Activated CD8-positive, alpha-beta memory T cell treated with anti-CD3 and anti-CD28 coated beads, Interleukin-2, amount 50 U/mL, for 1 hour (primary cell): ENCODE measurements around the gene TMEM225B.
"Not testable (repeated sequence)": the region's sequence is repeated elsewhere in the genome, so short reads cannot be mapped to it uniquely, and the experiment has no call there.

Experiments
- DNase-seq: peaks from one replicate; pipeline ENCODE4 v3.0.0-alpha.2; 2020; ENCODE audit errors: extremely low read depth

The TMEM225B gene

DNA sequence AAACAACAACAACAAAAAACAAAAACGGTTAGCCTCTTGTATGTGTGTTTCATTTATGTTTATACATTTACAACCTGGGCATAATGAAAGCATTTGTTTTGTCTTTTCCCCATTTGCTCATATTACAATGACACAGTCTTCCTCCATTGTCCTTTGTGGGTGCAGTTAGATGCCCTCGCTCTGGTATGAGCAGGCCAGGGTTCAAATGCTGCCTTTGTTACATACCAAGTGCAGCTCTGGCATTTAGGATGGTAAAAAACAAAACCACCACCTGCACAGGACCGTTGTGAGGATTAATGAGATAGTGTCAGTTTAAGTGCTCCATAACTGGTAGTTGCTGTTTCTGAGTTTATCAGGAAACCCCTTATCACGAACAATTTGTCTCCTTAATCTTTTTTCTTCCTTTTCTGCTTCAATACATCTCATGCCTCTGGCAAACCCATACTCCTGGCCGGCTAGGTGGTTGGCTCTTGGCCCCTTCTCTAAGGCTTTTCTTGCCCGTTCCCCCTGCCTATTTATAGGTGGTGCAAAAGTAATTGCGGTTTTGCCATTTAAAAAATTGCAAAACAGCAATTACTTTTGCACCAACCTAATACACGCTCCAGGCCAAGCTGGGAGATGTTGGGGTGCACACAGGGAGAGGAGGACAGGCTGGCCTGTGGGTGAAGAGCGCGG lies 18.6 kb upstream of the TMEM225B start:
- no peak for DNase-seq

DNA sequence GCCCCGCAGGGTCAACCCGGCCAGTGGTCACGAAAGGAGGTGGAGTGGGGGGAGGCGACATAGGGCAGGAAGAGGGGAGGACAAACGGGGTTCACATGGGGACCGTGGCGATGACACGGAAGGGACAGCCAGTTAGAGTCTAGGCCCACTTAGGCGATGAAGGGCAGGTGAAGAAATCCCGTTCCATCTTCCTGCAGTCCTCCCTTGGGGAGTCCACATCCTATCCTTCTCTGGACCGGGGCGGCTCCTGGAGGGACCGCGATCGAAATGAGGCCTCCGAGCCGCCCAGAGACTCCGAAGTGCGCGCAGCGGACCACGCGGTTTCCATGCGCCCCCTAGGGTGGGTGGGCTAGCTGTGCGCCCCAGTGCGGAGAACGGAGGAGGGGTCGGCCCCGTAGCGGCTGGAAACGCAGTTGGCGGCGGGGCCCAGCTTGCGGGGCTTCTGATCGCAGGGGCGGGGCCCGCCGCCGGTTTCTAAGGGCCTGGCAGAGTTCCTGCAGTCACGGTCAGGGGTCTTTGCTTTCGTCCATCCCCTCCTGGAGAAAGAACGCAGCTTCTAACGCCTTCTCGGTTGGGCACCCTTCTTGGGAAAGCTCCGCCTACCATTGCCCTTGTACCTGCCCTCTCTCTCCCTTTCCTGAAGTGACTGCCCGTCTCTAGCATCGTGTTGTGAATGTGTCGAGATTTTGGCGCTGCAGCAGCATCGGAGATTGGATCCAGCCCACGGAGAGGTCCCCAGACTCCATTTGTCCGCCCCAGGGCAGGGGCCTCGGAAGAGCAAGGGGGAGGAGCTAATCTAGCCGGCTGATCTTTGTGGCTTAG lies 17.9 kb upstream of the TMEM225B start:
- no peak for DNase-seq

DNA sequence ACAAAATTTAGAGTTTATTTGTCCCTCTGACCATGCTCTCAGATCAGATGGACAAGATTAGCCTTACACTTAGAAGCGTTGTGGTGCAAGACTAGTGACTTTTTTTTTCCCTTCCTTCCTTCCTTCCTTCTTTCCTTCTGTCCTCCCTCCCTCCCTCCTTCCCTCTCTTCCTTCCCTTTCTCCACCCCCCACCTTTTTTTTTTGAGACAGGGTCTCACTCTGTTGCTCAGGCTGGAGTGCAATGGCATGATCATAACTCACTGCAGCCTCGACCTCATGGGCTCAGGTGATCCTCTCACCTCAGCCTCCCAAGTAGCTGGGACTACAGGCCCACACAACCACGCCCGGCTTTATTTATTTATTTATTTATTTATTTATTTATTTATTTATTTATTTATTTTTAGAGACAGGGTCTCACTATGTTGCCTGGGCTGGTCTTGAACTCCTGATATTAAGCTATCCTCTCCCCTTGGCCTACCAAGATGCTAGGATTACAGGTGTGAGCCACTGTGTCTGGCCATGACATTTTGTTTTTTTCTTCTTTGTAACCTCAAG lies 17.2 kb upstream of the TMEM225B start:
- not testable (repeated sequence) for DNase-seq

DNA sequence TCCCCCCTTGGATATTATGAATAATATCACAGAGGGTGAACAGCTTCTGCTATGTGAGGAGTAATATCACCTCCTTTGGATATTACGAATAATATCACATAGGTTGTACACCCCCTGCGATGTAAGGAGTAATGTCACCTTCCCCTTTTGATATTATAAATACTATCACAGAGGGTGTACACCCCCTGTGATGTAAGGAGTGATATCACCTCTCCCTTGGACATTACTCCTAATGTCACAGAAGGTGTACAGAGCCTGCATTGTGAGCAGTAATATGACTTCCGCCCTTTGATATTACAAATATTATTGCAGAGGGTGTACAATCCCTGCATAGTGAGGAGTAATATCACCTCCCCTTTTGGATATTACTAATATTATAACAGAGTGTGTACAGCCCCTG lies 9.2 kb upstream of the TMEM225B start:
- DNase-seq, result no peak

DNA sequence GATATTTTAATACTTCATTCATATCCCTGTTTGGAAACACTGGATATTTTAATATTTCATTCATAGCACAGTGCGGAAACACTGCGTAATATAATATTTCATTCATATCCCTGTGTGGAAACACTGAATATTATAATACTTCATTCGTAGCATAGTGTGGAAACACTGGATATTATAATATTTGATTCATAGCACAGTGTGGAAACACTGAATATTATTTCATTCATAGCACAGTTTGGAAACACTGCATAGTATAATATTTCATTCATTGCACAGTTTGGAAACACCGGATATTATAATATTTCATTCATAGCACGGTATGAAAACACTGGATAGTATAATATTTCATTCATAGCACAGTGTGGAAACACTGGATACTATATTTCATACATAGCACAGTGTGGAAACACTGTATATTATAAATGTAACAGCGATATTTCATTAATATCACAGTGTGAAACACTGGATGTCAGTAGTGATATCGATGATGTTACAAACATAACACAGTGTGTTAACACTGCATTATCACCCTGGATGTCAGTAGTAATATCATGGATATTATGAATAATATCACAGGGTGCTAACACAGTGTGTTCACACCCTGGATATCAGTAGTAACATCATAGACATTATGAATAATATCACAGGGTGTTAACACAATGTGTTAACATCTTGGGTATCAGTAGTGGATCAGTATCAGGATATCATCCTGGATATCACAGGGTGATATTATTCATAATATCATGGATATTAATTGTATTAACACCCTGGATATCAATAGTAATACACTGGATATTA lies 2.9 kb upstream of the TMEM225B start:
- no peak for DNase-seq

DNA sequence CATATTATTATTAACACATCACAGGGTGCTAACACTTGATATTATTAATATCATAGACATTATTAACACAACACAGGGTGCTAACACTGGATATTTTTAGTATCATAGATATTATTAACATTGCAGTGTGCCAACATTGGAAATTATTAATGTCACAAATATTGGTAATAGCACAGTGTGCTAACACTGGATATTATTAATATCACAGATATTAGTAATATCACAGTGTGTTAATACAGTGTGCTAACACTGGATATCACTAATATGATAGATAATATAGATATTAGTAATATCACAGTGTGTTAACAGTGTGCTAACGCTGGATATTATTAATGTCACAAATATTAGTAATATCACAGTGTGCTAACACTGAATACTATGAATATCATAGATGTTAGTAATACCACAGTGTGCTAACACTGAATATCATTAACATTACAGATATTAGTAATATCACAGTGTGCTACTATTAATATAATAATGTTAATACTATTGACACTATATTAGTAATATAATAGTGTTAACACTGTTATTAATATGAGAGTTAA lies 1.6 kb upstream of the TMEM225B start:
- DNase-seq, result no peak

DNA sequence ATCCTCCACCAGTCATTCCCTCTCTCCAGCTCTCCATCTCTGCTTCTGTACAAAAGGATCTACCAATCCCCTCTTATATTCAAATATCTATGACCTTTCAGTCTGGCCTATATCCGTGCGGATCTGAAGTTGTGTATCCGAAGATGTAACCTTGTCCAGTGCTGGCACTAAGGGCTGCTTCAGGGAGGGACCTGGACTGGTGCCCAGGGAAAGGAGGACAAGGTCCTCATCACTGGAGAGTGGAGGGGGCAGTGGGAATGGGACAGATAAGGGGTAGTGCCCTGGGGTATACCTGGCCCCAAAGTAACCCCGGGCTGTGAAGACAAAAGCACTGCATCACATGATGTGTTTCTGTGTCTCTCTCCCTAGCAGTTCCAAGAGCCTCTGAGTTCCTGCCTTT lies 1.8 kb downstream of the TMEM225B start:
- DNase-seq, result no peak

DNA sequence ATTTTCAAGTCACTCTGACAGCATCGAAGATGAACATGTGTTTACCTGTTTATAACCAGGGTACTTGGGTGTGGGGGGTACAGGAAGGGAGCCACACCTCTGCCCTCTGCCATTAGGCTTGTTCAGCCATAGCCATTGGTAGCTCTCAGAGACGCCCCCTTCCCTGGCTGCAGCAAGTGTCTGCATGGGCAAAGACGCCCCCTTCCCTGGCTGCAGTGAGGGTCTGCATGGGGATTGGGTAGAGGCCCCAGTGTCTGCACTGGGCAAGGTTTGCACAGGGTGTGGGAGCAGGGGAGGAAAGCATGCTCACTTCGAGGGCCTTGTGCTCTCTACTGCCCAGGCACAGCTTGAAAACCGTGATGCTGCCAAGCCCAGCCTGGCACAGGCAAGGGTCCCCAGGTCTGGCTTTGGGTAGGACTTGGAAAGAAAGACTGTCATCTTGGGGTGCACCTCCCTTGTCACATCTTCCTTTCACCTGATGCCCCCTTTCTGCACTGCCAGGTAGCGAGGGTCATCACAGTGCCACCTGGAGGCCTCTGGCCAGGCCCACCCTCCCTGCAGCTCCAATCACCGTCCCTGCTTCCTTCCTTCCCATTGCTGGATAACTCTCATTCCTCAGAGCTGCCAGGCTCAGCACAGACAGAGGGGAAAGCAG lies 3.7 kb downstream of the TMEM225B start:
- DNase-seq, result no peak

DNA sequence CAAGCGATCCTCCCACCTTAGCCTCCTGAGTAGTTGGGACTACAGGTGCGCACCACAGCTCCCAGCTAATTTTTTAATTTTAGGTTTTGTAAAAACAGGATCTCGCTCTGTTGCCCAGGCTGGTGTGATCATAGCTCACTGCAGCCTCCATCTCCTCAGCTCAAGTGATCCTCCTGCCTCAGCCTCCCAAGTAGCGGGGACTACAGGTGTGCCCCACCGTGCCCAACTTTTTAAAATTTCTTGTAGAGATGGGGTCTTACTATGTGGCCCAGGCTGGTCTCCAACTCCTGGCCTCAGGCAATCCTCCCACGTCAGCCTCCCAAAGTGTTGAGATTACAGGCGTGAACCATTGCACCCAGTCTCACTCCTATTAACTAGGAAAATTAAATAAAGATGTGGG lies 7.5 kb downstream of the TMEM225B start:
- DNase-seq, result no peak

DNA sequence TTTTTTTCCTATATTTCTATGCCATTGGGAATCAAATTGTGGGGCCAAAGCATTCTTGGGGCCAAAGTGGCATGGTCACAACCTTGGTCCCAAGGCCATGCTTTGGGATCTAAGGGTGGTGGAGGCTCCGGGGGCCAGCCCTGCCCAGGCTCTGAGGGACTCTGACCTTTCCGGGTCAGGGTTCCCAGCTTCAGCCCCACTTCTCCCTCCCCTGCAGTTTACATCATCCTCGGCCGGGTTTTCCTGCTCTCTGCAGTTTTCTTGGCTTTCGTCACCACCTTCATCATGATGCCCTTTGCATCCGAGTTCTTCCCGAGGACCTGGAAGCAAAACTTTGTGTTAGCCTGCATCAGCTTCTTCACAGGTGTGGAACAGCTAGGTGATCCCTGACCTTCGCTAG lies 8.5 kb downstream of the TMEM225B start:
- no peak for DNase-seq

DNA sequence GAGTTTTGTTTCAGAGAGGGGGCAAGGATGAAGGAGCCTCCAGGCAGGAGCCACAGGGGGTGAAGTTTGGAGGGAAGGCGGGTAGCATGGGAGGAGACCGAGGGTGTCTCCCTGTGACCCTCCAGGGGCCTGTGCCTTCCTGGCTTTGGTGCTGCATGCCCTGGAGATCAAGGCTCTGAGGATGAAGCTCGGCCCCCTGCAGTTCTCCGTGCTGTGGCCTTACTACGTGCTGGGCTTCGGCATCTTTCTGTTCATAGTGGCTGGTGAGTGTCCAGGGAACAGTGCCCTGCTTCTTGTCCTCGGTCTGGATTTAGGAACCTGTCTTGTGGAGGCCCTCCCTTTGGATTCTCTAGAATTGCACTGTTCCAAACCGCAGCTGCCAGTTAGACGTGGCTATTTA lies 9.5 kb downstream of the TMEM225B start:
- no peak for DNase-seq

DNA sequence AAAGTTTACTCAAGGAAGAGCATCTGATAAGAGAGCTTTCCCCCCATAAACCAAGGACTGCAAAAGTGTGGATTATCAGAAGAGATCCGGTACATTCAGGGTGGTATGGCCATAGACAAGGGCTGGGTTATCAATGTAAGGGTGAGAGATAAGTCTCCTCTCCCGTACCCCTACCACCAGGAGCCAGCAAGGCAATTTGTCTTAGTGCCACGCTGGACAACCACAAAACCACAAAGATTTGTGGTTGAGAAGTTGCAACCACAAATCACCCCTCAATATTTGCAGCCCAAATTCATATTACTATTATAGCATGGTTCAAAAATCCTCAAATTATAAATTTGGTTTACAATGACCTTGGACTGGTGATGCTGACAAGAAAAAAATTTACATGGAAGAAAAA lies 16.4 kb downstream of the TMEM225B start:
- no peak for DNase-seq

DNA sequence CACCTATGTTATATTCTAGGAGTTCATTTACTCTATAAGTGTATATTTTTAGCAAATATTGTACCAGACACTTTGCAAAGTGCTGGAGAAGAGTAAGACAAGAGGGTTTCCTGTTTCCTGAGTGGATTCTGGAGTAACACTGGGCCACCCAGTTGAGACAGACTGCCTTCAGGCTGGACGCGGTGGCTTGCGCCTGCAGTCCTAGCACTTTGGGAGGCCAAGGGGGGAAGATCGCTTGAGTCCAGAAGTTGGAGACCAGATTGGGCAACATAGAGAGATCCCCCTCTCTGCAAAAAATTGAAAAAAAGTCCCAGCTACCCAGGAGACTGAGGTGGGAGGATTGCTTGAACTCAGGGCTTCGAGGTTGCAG lies 17.9 kb downstream of the TMEM225B start:
- DNase-seq, result no peak

DNA sequence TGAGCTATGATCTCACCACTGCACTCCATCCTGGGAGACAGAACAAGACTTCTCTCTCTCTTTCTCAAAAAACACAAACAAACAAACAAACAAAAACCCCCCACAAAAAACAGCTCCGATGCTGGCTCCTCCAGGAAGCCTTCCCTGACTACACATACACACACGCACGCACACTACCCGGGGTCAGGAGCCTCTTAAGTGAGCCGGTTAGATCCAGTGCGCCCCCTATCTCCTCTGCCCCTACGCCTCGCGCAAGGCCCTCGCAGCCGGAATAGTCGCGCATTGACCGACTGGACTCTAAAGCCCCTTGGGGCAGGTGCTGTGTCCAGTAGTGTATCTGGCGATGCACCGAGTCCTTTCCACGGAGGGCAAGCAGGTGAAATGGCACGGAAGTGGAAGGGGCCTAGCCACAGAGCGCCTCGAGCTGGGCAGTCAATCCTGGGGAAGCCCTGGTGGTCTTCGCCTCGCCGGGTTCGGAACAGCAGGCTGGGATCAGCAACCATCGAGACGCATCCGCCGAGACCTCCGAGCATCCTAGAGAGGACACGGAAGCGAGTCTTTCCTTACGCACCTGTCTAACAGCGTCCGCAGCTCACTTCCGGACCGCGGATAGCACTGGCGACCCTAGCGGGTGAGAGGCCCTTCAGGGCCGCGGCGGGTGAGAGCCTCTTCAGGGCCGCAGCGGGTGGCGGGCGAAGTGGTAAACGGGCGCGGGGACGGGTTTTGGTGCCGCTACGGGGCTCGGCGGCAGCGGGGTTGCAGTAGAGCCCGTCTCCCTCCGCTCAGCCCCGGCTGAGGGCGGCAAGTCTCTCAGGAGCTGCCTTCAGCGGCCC lies 18.5 kb downstream of the TMEM225B start, which contains the start of gene ZSCAN25:
Gene ZSCAN25 (plus strand): TSS at position 588 of the 833 bp plus-strand sequence. CDS start 2,661 bp downstream, outside the sequence.
- DNase-seq, result peak; percentile 59

DNA sequence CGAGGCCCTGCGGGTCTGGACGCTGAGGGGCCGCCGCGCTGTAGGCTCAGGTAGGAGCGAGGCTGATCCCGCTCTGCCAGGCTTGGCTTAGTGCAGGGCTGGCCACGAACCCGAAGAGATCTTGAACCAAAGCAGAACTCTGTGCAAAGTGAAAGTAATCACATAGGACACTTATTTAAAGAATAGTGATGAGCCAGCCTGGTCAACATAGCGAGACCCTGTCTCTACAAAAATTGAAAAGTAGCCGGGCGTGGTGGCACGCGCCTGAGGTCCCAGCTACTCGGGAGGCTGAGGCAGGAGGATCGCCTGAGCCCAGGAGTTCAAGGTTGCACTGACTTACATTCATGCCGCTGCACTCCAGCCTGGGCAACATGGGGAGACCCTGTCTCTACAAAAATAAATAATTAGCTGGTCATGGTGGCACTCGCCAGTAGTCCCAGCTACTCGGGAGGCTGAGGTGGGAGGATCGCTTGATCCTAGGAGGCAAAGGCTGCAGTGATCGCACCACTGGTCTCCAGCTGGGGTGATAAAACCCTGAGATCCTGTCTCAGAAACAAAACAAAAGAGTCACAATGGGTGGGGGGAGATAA lies 19.2 kb downstream of the TMEM225B start:
- no peak for DNase-seq

DNA sequence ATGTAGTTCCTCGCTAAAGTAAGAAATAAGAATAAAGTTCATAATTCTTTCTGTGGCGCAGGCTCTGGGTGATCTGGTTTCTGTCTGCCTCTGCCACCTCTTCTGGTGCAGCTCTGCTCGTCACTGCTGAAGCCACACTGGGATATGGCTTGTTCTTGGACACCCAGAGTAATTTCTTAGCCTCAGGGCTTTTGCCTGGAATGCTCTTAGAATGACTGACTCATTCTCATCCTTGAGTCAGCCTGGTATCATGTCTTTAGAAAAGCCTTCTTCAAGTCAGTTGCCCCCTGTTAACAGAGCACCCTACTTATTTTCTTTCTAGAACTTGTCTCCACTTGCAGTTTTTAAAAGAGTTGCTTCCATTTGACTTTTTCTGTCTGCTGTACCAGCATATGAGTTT lies 20.7 kb downstream of the TMEM225B start:
- DNase-seq, result no peak

DNA sequence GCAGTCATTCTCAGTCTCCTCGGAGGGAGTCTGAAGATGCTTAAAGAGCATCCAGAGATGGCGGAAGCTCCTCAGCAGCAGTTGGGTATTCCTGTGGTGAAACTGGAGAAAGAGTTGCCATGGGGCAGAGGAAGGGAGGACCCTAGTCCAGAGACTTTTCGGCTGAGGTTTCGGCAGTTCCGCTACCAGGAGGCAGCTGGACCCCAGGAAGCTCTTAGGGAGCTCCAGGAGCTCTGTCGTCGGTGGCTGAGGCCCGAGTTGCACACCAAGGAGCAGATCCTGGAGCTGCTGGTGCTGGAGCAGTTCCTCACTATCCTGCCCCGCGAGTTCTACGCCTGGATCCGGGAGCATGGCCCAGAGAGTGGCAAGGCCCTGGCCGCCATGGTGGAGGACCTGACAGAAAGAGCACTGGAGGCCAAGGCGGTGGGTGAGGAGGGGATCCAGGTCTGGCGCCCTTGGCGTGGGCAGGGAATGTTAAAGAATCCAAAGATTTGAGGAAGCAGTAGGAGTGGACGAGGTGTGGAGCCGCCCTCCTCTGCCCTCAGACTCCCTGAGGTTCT lies 21.6 kb downstream of the TMEM225B start:
- DNase-seq, result no peak

DNA sequence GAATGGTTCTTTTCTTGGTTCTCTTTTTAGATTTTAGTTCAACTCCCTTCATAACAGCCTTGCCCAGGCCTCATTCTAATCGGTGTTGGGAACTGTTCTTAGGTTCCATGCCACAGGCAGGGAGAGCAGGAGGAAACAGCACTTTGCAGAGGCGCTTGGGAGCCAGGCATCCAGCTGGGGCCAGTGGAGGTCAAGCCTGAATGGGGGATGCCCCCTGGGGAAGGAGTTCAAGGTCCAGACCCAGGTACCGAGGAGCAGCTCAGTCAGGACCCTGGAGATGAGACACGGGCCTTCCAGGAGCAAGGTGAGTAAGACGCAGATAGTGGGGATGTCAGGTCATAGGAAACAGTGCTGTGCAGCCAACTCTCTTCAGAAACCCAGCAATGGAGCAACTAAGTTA lies 23.2 kb downstream of the TMEM225B start:
- no peak for DNase-seq

DNA sequence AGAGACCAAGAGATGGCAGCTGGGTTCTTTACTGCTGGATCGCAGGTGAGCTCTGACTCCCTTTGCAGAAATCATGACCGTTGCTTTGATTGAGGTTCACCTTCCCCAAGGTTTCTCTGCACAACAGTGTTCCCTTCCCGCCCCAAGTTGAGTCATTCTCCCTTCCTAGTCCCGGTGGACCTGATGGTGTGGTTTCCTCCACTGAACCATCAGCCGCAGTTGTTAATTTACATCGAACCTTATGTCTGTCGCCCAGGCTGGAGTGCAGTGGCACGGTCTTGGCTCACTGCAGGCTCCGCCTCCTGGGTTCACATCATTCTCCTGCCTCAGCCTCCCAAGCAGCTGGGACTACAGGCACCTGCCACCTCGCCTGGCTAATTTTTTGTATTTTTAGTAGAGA lies 24.5 kb downstream of the TMEM225B start:
- no peak for DNase-seq
